Measurements from ENCODE around the gene HBA1.

GRCh38 chr16:170788-171187, 5.7 kb upstream of the HBA1 start:
- TF ChIP-seq CREB1 (CRISPR knock-in tag; IDR thresholded peaks at IDR 0.05) (no peak), CTCF (IDR thresholded peaks at IDR 0.05) (no peak), NR2C2 (CRISPR knock-in tag; IDR thresholded peaks at IDR 0.05) (no peak), ZNF671 (CRISPR knock-in tag; IDR thresholded peaks at IDR 0.05) (no peak), ZNF532 (CRISPR knock-in tag; IDR thresholded peaks at IDR 0.05; ENCODE audit: borderline replicate concordance) (no peak), ATF1 (CRISPR knock-in tag; IDR thresholded peaks at IDR 0.05) (no peak)
- TF ChIP-seq, protein P1, sequence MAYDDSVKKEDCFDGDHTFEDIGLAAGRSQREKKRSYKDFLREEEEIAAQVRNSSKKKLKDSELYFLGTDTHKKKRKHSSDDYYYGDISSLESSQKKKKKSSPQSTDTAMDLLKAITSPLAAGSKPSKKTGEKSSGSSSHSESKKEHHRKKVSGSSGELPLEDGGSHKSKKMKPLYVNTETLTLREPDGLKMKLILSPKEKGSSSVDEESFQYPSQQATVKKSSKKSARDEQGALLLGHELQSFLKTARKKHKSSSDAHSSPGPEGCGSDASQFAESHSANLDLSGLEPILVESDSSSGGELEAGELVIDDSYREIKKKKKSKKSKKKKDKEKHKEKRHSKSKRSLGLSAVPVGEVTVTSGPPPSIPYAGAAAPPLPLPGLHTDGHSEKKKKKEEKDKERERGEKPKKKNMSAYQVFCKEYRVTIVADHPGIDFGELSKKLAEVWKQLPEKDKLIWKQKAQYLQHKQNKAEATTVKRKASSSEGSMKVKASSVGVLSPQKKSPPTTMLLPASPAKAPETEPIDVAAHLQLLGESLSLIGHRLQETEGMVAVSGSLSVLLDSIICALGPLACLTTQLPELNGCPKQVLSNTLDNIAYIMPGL (CRISPR knock-in tag; IDR thresholded peaks at IDR 0.05), result no peak

Measured in WTC11 (cell line).